ENCODE results near the gene NOC3L. TPM values are rescaled to one million over a fixed set of nuclear protein-coding genes. Genes with fewer than 3 reads are reported as not detected.
"Not testable (repeated sequence)": the region's sequence is repeated elsewhere in the genome, so short reads cannot be mapped to it uniquely, and the experiment has no call there.

NOC3L gene
- total RNA-seq, 3 donors from 2014 or later = 7.4 to 11.9 (median 10.2) TPM

DNA sequence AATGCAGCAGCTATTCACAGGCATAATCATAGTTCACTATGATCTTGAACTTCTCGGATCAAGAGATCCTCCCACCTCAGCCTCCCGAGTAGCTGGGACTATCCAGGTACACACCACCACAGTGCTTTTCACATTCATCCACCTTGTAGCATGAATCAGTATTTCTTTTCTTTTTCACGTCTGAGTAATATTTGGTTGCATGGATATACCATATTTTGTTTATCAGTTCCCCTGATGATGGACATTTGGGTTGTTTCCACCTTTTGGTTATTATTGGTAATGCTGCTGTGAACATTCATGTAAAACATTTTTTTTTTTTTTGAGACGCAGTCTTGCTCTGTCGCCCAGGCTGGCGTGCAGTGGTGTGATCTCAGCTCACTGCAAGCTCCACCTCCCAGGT lies 36.0 kb upstream of the NOC3L start:
- intact Hi-C loops (cut with DNase I, micrococcal nuclease) = no loop called here

DNA sequence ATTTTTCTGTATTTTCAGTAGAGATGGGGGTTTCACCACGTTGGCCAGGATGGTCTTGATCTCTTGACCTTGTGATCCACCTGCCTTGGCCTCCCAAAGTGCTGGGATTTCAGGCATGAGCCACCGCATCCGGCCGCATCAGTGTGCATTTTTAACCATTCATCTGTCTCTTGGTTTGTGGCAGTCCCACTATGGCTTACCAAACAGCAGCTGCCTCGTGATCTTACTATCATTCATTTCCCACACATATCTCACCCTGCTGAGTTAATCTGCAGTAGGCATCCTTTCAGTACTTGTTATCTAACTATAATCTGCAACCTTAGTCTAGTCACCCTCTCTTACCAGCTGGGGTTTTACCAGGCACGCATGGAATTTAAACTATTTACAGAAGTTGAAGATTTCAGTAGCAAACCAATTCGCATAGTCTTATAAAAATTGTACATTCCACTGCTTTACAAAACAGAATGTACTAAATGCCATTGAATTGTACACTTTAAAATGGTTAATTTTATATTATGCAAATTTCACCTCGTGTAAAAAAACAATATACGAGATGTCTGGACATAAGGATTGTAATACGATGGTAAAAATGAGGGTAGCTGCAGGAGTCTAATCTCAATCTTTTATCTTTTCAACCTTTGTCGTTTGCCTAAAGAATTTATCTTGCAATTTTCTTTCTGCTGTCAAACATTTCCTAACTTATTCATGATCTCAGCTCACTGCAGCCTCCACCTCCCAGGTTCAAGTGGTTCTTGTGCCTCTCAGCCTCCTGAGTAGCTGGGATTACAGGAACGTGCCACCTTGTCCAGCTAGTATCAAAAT lies 35.0 kb upstream of the NOC3L start:
- H3K9me3 ChIP-seq = no peaks in the 10 kb centered on the region
- ATAC-seq (no peak), DNase-seq (no peak)
- TF ChIP-seq, protein P1, sequence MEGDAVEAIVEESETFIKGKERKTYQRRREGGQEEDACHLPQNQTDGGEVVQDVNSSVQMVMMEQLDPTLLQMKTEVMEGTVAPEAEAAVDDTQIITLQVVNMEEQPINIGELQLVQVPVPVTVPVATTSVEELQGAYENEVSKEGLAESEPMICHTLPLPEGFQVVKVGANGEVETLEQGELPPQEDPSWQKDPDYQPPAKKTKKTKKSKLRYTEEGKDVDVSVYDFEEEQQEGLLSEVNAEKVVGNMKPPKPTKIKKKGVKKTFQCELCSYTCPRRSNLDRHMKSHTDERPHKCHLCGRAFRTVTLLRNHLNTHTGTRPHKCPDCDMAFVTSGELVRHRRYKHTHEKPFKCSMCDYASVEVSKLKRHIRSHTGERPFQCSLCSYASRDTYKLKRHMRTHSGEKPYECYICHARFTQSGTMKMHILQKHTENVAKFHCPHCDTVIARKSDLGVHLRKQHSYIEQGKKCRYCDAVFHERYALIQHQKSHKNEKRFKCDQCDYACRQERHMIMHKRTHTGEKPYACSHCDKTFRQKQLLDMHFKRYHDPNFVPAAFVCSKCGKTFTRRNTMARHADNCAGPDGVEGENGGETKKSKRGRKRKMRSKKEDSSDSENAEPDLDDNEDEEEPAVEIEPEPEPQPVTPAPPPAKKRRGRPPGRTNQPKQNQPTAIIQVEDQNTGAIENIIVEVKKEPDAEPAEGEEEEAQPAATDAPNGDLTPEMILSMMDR (IDR thresholded peaks at IDR 0.05) = no peak
- H3K36me3 ChIP-seq (ENCODE audit: low read depth) = no peaks in the 10 kb centered on the region
- H3K4me1 ChIP-seq (ENCODE audit: low read depth) = no peaks in the 10 kb centered on the region
- no peak overlapping the region for H3K4me3 ChIP-seq
- intact Hi-C loops (cut with DNase I, micrococcal nuclease) = no loop called here

More for the DNA sequence above, 36.0 kb upstream of the NOC3L start:
- H3K9me3 ChIP-seq = no peaks in the 10 kb centered on the region
- TF ChIP-seq, protein P1 (IDR thresholded peaks at IDR 0.05) = no peak
- no peaks in the 10 kb centered on the region for H3K36me3 ChIP-seq (ENCODE audit: low read depth)
- DNase-seq (no peak), ATAC-seq (no peak)
- no peak overlapping the region for H3K4me3 ChIP-seq
- H3K4me1 ChIP-seq (ENCODE audit: low read depth) = no peaks in the 10 kb centered on the region

DNA sequence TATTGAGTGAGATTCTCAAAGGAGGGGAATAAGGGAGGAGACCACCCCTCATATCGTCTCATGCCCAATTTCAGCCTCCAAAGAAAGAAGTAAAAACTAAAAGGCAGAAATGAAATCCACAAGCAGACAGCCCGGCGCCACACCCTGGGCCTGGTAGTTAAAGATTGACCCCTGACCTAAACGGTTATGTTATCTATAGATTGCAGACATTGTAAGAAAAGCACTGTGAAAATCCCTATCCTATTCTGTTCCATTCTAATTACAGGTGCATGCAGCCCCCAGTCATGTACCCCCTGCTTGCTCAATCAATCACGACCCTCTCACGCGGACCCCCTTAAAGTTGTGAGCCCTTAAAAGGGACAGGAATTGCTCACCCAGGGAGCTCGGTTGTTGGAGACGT lies 29.4 kb upstream of the NOC3L start:
- H3K4me1 ChIP-seq (ENCODE audit: low read depth); ATAC-seq; H3K36me3 ChIP-seq (ENCODE audit: low read depth); DNase-seq; intact Hi-C loops (cut with DNase I, micrococcal nuclease); H3K4me3 ChIP-seq; H3K9me3 ChIP-seq: not testable (repeated sequence)

DNA sequence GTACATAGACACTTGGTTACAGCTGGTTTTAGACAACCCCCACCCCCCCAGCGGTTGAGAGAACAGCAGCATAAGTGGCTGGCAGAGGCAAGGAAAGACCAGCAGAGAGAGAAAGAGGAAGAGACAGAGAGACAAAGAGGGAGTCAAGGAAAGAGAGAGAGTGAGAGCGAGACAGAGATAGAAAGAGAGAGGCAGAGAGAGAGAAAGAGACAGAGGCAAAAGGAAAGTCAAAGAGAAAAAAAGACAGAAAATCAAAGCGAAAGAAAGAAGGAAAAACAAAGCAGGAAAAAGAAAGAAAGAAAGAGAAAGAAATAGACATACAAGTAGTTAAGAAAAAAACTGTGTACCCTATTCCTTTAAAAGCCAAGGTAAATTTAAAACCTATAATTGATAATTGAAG lies 23.0 kb upstream of the NOC3L start:
- peaks cover 20% of the 10 kb centered on the region for H3K4me1 ChIP-seq (ENCODE audit: low read depth)
- DNase-seq; intact Hi-C loops (cut with DNase I, micrococcal nuclease); H3K36me3 ChIP-seq (ENCODE audit: low read depth); H3K9me3 ChIP-seq; ATAC-seq; H3K4me3 ChIP-seq: not testable (repeated sequence)

DNA sequence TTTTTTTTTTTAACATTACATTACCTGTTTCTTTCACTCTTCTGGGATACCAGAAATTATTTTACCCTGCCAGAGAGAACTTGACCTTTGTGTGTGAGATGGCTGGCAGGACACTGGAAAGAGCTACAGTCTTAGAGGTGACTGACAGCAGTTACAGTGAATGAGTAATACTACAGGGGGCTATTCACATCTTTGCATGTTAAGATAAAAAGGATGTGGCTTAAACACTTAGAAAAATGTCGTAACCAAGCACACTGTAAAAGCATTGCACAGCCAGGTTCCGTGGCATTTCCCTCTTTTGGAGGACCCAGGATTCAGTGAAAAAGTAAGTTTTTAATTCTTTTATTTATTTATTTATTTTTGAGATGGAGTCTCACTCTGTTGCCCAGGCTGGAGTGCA lies 20.8 kb upstream of the NOC3L start:
- H3K36me3 ChIP-seq (ENCODE audit: low read depth) = no peaks in the 10 kb centered on the region
- H3K4me1 ChIP-seq (ENCODE audit: low read depth) = peaks cover 20% of the 10 kb centered on the region
- no peaks in the 10 kb centered on the region for H3K9me3 ChIP-seq
- no peak for DNase-seq
- TF ChIP-seq, protein P1 (IDR thresholded peaks at IDR 0.05) = no peak
- intact Hi-C loops (cut with DNase I, micrococcal nuclease) = no loop called here
- ATAC-seq = no peak
- no peak overlapping the region for H3K4me3 ChIP-seq

DNA sequence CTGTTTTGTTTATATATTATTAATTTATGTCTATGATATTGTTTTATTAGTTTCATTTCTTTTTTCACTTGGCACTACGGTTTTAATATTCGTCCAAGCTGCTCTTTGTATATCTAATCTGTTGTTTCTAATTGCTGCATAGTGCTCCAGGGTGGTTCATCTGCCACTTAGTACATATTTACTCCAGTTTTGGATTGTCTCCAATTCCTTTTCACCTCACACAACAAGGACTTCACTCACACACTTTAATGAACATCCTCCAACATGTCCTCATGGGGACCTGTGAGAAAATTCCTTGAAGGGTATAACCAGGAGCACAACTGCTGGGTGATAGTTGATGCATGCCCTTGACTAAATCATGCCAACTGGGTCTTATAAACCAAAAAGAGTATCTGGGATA lies 14.1 kb upstream of the NOC3L start:
- ATAC-seq (no peak), DNase-seq (no peak)
- TF ChIP-seq, protein P1 (IDR thresholded peaks at IDR 0.05) = no peak
- Histone ChIP-seq H3K36me3 (ENCODE audit: low read depth) (no peaks in the 10 kb centered on the region), H3K4me3 (no peak overlapping the region), H3K9me3 (no peaks in the 10 kb centered on the region), H3K4me1 (ENCODE audit: low read depth) (no peaks in the 10 kb centered on the region)
- intact Hi-C loops (cut with DNase I, micrococcal nuclease) = no loop called here
